ENCODE measurements around the gene PRSS33. TPM values are rescaled to one million over a fixed set of nuclear protein-coding genes. Genes with fewer than 3 reads are reported as not detected.

The PRSS33 gene
- total and polyA plus RNA-seq, 9 donors = 0.36 to 26.8 (median 0.82) TPM; not detected in 4

GRCh38 chr16:2826591-2827373 lies 39.4 kb upstream of the PRSS33 start:
- no peaks in the 10 kb centered on the region for H3K36me3 ChIP-seq
- intact Hi-C loops (cut with DNase I) = no loop called here
- H3K27me3 ChIP-seq = no peaks in the 10 kb centered on the region
- no peak overlapping the region for H3K4me3 ChIP-seq
- WGBS, 3 donors = 67 to 74% (median 69%) methylated on average over 18 to 19 of the region's 19 CpGs
- no peak overlapping the region for H3K27ac ChIP-seq
- H3K9me3 ChIP-seq = no peaks in the 10 kb centered on the region
- DNase-seq = peak in 1 of 5 donors; percentile 9
- TF ChIP-seq EP300 (IDR thresholded peaks at IDR 0.05) = no peak
- H3K4me1 ChIP-seq (ENCODE audit: insufficient read depth) = no peaks in the 10 kb centered on the region

- Histone ChIP-seq H3K4me1 (ENCODE audit: insufficient read depth) (no peaks in the 10 kb centered on the region), H3K4me3 (no peak overlapping the region), H3K9me3 (no peaks in the 10 kb centered on the region), H3K27ac (no peak overlapping the region), H3K27me3 (no peaks in the 10 kb centered on the region), H3K36me3 (no peaks in the 10 kb centered on the region)
- intact Hi-C loops (cut with DNase I) = no loop called here
- WGBS, 3 donors = 57 to 65% (median 64%) methylated on average over 11 of the region's 11 CpGs
- peak in 1 of 5 donors; percentile 19 for DNase-seq
- no peak for TF ChIP-seq POLR2A (IDR thresholded peaks at IDR 0.05)
- no peak for TF ChIP-seq CTCF (IDR thresholded peaks at IDR 0.05)
- no peak for TF ChIP-seq EP300 (IDR thresholded peaks at IDR 0.05)
These were observed 38.5 kb upstream of the PRSS33 start for GRCh38 chr16:2825906-2826305.

GRCh38 chr16:2825049-2825742 lies 37.8 kb upstream of the PRSS33 start:
- intact Hi-C loops (cut with DNase I) = no loop called here
- Histone ChIP-seq H3K9me3 (no peaks in the 10 kb centered on the region), H3K4me3 (no peak overlapping the region), H3K27ac (no peak overlapping the region), H3K27me3 (no peaks in the 10 kb centered on the region), H3K36me3 (no peaks in the 10 kb centered on the region), H3K4me1 (ENCODE audit: insufficient read depth) (no peaks in the 10 kb centered on the region)
- peak in 1 of 5 donors; percentile 29 for DNase-seq
- TF ChIP-seq CTCF (IDR thresholded peaks at IDR 0.05) = no peak
- no peak for TF ChIP-seq POLR2A (IDR thresholded peaks at IDR 0.05)
- TF ChIP-seq EP300 (IDR thresholded peaks at IDR 0.05) = no peak
- WGBS, 3 donors = 70 to 77% (median 76%) methylated on average over 26 of the region's 26 CpGs

GRCh38 chr16:2824626-2825025 lies 37.3 kb upstream of the PRSS33 start:
- H3K27me3 ChIP-seq = no peaks in the 10 kb centered on the region
- no peaks in the 10 kb centered on the region for H3K9me3 ChIP-seq
- TF ChIP-seq POLR2A (IDR thresholded peaks at IDR 0.05) = no peak
- no peak for TF ChIP-seq EP300 (IDR thresholded peaks at IDR 0.05)
- no peak for TF ChIP-seq CTCF (IDR thresholded peaks at IDR 0.05)
- intact Hi-C loops (cut with DNase I) = no loop called here
- no peaks in the 10 kb centered on the region for H3K4me1 ChIP-seq (ENCODE audit: insufficient read depth)
- no peaks in the 10 kb centered on the region for H3K36me3 ChIP-seq
- no peak overlapping the region for H3K4me3 ChIP-seq
- DNase-seq = no peak
- 69 to 74% (median 73%) methylated on average over 10 of the region's 10 CpGs for WGBS, 3 donors
- H3K27ac ChIP-seq = no peak overlapping the region

- no peaks in the 10 kb centered on the region for H3K27me3 ChIP-seq
- no peaks in the 10 kb centered on the region for H3K9me3 ChIP-seq
- no peak overlapping the region for H3K4me3 ChIP-seq
- no peaks in the 10 kb centered on the region for H3K36me3 ChIP-seq
- intact Hi-C loops (cut with DNase I) = no loop called here
- no peaks in the 10 kb centered on the region for H3K4me1 ChIP-seq (ENCODE audit: insufficient read depth)
- WGBS, 3 donors = 40 to 57% (median 42%) methylated on average over 4 of the region's 4 CpGs
- TF ChIP-seq CTCF (IDR thresholded peaks at IDR 0.05) (no peak), EP300 (IDR thresholded peaks at IDR 0.05) (no peak), POLR2A (IDR thresholded peaks at IDR 0.05) (no peak)
- no peak for DNase-seq
- H3K27ac ChIP-seq = no peak overlapping the region
These were observed 35.1 kb upstream of the PRSS33 start for GRCh38 chr16:2822496-2822895.
